Measurements from ENCODE around the gene PTPRC.
A peak's percentile ranks its signal among the peaks of the same experiment; 100 is the strongest.
"Not testable (repeated sequence)": the region's sequence is repeated elsewhere in the genome, so short reads cannot be mapped to it uniquely, and the experiment has no call there.

Gene PTPRC

GRCh38 chr1:198638894-198639635 lies at the start of gene PTPRC:
Gene PTPRC, plus strand, starts transcription at chr1:198639040. Its CDS starts 229 bp downstream, at chr1:198639269.
- DNase-seq (ENCODE audit: low spot score): peak; percentile 78

GRCh38 chr1:198590454-198590853 lies 48.4 kb upstream of the PTPRC start:
- DNase-seq (ENCODE audit: low spot score): no peak

- DNase-seq (ENCODE audit: low spot score): no peak
These were observed 43.1 kb upstream of the PTPRC start for GRCh38 chr1:198595765-198596164.

GRCh38 chr1:198597690-198598430 lies 41.0 kb upstream of the PTPRC start:
- DNase-seq (ENCODE audit: low spot score): no peak

GRCh38 chr1:198598796-198599321 lies 40.0 kb upstream of the PTPRC start:
- DNase-seq (ENCODE audit: low spot score): peak; percentile 35

DNA sequence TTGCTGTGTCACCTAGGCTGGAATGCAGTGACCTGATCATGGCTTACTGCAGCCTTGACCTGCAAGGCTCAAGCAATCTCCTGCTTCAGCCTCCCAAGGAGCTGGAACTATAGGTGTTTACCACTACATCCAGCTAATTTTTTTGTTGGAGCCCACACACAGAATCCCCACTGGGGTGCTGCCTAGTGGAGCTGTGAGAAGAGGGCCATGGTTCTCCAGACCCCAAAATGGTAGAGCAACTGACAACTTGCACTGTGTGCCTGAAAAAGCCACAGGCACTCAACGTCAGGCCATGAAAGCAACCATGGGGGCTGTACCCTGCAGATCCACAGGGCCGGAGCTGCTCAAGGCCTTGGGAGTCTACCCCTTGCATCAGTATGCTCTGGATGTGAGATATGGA lies 39.1 kb upstream of the PTPRC start:
- DNase-seq (ENCODE audit: low spot score): no peak

- no peak for DNase-seq (ENCODE audit: low spot score)
These were observed 37.9 kb upstream of the PTPRC start for GRCh38 chr1:198600906-198601305.

GRCh38 chr1:198601310-198601709 lies 37.5 kb upstream of the PTPRC start:
- DNase-seq (ENCODE audit: low spot score): not testable (repeated sequence)

GRCh38 chr1:198601936-198602889 lies 36.6 kb upstream of the PTPRC start:
- no peak for DNase-seq (ENCODE audit: low spot score)

- no peak for DNase-seq (ENCODE audit: low spot score)
These were observed 33.9 kb upstream of the PTPRC start for GRCh38 chr1:198604975-198605374.

- DNase-seq (ENCODE audit: low spot score): no peak
These were observed 33.4 kb upstream of the PTPRC start for GRCh38 chr1:198605406-198605805.

GRCh38 chr1:198606020-198606438 lies 32.8 kb upstream of the PTPRC start:
- DNase-seq (ENCODE audit: low spot score): no peak

GRCh38 chr1:198607714-198608113 lies 31.1 kb upstream of the PTPRC start:
- DNase-seq (ENCODE audit: low spot score): no peak

DNA sequence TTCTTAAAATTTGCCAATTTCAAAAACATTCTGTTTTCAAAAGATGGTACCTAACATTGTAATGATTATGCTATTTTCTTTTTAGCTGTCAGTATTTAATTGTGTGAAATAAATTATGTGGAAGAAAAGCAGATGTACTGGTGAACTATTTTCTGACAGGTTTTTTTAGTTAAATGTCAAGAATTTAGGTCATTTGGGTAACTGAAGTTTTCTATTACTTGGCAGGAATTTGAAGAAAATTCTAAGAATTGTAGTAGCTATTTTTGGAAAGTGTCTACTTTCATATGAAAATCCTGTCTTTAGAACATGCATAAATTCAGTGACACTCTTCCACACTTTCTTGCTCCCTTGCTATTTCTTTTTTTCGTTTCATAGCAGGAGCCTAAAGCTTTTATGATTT lies 28.5 kb upstream of the PTPRC start:
- no peak for DNase-seq (ENCODE audit: low spot score)

DNA sequence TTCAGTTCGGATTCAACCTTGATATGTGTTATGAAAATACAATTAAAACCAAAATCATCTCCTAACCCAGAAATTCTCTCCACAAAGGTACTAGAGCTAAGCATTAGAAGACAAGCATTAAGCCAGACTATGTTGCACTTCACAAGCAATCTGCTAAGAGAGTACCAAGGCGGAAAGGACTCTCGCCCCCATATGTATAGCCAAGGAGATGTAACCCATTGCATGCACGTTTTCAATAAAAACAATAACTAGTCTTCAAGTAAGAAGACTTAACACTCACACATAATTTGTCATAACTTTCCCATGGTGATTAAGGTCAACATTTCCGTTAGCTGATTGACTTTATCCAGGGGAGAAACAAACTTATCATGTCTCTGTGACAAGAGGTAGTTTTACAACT lies 27.6 kb upstream of the PTPRC start:
- DNase-seq (ENCODE audit: low spot score): no peak

GRCh38 chr1:198612471-198613260 lies 26.2 kb upstream of the PTPRC start:
- DNase-seq (ENCODE audit: low spot score): no peak

GRCh38 chr1:198617406-198617805 lies 21.4 kb upstream of the PTPRC start:
- DNase-seq (ENCODE audit: low spot score): no peak

GRCh38 chr1:198619375-198620140 lies 19.3 kb upstream of the PTPRC start:
- peak; percentile 37 for DNase-seq (ENCODE audit: low spot score)

- no peak for DNase-seq (ENCODE audit: low spot score)
These were observed 18.6 kb upstream of the PTPRC start for GRCh38 chr1:198620218-198620617.
